NOMO-1 treated with DMSO at 0.1 percent for 48 hours (cell line): Measurements from ENCODE around the gene SLITRK3.
A peak's percentile ranks its signal among the peaks of the same experiment; 100 is the strongest.

Experiments used
- DNase-seq: peaks from one replicate; lab custom pipeline; 2025; ENCODE audit not compliant: unreplicated experiment; lab: John Stamatoyannopoulos, UW

The SLITRK3 gene, protein sequence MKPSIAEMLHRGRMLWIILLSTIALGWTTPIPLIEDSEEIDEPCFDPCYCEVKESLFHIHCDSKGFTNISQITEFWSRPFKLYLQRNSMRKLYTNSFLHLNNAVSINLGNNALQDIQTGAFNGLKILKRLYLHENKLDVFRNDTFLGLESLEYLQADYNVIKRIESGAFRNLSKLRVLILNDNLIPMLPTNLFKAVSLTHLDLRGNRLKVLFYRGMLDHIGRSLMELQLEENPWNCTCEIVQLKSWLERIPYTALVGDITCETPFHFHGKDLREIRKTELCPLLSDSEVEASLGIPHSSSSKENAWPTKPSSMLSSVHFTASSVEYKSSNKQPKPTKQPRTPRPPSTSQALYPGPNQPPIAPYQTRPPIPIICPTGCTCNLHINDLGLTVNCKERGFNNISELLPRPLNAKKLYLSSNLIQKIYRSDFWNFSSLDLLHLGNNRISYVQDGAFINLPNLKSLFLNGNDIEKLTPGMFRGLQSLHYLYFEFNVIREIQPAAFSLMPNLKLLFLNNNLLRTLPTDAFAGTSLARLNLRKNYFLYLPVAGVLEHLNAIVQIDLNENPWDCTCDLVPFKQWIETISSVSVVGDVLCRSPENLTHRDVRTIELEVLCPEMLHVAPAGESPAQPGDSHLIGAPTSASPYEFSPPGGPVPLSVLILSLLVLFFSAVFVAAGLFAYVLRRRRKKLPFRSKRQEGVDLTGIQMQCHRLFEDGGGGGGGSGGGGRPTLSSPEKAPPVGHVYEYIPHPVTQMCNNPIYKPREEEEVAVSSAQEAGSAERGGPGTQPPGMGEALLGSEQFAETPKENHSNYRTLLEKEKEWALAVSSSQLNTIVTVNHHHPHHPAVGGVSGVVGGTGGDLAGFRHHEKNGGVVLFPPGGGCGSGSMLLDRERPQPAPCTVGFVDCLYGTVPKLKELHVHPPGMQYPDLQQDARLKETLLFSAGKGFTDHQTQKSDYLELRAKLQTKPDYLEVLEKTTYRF

DNA sequence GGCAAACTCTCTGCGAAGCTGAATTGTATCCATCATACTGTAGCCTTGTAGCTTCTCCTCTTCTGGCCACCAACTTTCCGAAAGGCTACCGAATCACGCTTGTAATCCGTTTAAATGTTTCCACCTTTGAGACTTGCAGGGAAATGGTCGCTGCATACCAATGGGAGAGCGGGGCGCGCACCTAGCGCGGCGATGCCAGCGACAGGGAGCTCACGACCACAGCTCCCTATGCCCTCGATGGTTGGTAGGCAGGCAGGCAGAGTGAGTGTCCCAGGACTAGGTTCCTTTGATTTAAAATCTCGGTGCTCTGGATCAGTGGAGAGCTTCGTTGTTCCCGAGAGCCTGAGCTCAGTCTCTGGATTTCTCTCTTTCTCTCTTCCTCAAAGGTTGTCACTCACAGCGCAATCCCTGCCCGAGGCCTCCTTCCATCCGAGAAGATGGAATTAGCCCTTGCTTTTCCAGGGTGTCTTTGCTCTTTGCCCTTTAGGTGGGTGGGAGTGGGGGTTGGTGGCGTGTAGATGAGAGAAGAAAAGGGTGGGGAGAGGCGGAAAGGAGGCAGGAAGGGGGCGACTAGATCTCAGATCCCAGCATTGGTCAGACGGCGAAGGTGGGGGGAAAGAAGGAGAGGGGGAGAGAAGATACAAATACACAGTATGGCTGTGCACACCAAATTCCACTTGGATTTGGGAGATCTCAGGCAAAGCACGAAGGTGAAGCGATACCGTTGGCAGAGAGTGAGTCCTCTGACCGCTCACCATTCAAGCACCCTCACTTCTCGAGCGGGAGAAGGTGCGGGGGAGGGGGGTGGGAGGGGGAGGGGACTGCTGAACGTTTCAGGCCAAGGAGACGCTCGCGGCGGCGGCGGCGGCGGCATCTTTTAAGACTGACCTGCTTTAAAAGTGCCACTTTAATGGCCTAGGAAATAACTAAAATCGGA, at the start of gene SLITRK3:
TSS of gene SLITRK3 (minus strand) at position 745 of the 937 bp plus-strand sequence. CDS start 5,554 bp downstream, outside the sequence.
- no peak for DNase-seq

DNA sequence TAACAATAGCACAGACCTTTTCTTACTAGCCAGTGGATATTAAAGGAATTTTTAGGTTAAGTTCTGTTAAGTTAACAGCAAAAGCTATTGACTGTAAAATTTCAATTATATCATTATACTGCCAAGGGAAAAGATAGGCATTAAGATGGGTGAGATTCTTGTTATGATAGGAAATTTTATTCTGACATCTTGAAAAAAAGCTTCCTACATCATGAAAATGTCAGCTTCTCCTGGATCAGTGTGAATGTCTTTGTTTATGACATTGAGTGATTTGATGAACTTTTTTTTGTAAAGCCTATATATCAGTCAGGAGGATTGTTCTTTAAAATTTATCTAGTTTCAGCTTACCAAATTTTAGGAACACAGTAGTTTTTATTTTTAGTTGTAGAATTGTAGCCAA, 47.4 kb upstream of the SLITRK3 start:
- no peak for DNase-seq

GRCh38 chr3:165233501-165234195, 37.5 kb upstream of the SLITRK3 start:
- no peak for DNase-seq

DNA sequence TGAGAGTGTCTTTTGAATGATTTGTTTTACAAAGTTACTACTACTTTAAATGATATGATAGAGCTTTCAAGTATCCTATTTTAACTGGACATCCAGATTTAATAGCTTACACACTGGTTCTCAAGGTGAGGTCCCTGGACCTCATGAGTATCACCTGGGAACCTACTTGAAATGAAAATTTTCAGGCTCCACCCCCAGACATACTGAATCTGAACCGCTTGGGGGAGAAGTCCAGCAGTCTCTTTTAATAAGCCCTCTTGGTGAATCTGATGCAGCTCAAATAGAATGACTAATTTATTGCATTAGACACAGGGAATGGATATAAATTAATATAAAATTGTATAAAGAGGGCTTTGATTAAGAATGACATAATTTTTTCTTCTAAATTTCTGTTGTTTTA, 29.4 kb upstream of the SLITRK3 start:
- no peak for DNase-seq

DNA sequence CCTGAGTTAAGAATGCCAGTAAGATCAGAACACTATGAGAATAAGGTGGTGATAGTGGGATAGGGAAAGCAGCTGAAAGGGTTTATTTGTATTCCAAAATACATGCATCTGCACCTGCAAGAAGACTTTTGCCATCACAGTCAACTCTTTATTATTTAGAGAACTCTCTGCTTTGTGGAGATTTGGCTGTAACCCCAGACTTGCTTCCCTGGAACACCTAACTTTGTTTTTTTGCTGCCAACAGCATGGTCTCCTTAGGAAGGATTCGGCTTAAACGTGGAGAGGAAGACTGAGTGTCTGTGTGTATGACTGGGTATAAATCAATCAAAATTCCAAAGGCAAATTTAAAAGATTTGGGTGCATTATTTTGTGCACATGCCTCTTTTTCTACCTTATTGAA, 21.6 kb upstream of the SLITRK3 start:
- DNase-seq: no peak

DNA sequence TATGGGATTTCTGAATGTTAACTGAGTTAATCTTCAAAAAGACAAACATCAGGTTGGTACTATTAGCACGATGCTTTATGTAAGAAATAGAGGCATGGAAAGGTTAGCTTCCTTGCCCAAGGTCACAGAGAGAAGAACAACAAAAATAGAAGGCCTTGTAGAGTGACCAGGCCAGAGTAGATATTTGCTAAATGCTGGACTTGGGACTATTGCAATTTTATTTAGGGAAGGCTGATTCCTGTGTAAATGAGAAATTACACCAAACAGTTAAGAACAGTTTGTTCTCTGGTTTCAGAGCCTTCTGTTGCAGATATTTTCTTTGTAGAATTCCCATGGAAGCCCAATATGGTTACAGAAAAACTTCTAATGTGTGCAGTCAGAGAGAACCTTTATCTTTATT, 16.4 kb upstream of the SLITRK3 start:
- DNase-seq: no peak

GRCh38 chr3:165211721-165212120, 15.5 kb upstream of the SLITRK3 start:
- no peak for DNase-seq

DNA sequence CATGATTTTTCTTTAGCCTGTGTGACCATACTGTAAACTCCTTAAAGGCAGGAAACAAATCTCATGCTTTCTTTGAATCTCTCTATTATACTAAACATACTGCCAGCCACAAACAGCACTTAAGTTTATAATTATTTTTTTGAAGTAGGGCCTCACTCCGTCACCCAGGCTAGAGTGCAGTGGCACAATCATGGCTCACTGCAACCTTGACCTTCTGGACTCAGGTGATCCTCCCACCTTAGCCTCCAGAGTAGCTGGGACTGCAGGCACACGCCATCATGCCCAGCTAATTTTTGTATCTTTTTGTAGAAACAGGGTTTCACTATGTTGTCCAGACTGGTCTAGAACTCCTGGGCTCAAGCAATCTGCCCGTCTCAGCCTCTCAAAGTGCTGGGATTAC, 14.5 kb upstream of the SLITRK3 start:
- DNase-seq: no peak

DNA sequence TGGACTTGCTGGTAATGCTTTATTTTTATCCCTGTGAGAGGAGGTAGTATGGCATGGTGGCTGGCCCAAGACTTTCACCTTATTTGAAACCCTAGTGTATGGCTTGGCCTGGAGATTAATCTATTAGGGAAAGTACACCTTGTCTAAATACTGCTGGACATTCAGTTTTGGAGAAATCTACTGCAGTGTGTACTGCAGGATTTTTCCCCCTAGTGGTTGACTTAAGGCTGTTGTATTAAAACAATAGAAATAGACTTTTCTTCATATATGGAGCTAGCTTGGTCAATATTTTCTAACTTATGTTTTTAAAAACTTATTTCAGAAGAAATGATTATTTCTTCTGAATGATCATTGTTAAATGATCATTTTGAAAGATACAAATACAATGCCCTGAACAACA, 13.9 kb upstream of the SLITRK3 start:
- DNase-seq: no peak

DNA sequence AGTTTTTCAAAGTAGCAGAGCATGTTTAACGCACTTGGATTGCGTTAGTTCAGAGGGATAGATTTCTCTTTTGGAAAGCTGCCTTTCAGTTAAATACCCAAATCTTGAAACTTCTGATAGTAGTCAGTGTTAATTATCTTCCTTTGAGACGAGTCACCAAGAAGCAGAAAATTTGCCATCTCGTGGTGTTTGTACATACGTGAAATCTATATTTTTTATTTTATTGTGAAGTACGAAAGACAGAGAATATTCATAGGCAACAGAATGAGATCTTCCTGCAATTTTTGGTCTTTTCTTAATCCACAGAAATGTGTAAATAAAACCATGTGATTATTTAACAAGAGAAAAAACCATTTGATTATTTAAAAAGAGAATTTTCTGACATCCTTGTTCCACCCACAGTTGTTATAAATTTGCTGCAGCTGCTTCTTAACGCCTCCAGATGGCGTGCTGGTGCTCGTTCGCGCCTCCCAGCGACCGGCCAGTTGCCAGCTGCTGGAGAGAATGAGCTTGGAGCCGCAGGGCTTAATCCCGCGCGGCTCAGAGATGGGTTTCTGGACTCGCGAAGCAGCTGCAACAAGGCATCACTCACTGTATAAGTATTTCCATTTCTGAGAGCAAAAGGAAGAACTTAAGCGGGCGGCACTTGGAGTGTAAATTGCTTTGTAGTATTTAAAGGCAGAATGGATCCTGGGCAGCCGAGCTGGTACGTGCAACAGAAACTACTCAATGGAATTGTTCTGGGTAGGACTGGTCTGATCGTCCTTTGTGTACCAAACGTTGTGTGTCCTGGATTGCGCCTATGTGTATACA, 10.5 kb upstream of the SLITRK3 start:
- DNase-seq: peak; percentile 62

DNA sequence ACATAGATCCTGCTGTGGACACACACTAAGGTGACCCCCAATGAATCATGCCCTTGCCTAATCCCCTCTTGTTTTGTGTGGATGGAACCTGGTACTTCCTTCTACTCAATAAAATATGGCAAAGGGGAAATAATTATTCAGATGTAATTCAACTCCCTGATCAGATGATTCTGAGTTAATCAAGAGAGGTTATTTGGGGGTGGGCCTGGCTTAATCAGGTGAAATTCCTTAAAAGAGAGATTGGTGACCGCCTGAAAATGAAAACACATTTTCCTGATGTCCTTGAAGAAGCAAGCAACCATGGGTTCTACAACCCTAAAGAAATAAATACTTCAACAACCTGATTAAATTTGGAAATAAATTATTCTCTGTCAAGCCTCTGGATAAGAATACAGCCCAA, 8.3 kb upstream of the SLITRK3 start:
- no peak for DNase-seq

DNA sequence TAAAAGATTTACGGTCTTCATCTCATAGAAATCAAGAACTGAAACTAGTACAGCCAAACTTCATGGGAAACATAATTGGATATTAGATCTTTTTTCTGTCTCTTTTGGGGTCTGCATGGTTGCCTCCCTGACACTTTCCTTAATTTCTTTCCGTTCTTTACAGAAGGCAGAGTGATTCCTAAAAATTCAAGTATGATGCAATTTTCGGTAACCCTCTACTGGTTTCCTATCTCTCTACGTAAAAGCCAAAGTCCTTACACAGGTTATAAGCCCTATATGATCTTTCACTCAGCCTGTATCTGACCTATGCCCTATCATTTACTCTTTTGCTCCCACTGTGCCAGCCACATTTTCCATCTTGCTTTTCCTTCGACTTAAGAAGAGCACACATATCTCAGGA, 6.8 kb upstream of the SLITRK3 start:
- no peak for DNase-seq

DNA sequence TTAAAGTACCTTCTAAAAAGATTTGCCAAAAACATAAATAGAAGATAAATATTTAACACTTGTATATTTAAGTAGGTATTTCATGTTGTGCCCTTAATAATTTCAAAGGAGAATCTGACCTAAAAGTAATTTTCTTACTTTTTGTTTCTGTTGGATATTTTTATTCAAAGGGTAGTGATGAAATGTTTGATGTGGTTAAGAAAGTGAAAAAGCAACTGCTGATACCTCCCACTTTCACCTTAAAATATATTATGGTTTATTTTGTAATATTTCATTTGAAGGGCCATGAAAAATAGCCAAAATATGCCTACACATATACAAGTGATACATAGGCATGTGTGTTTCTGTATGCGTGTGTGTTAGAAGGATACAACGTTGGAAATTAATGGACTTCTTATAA, 5.8 kb upstream of the SLITRK3 start:
- DNase-seq: no peak

- DNase-seq: no peak
Measured at GRCh38 chr3:165197481-165197800, 1.3 kb upstream of the SLITRK3 start.

DNA sequence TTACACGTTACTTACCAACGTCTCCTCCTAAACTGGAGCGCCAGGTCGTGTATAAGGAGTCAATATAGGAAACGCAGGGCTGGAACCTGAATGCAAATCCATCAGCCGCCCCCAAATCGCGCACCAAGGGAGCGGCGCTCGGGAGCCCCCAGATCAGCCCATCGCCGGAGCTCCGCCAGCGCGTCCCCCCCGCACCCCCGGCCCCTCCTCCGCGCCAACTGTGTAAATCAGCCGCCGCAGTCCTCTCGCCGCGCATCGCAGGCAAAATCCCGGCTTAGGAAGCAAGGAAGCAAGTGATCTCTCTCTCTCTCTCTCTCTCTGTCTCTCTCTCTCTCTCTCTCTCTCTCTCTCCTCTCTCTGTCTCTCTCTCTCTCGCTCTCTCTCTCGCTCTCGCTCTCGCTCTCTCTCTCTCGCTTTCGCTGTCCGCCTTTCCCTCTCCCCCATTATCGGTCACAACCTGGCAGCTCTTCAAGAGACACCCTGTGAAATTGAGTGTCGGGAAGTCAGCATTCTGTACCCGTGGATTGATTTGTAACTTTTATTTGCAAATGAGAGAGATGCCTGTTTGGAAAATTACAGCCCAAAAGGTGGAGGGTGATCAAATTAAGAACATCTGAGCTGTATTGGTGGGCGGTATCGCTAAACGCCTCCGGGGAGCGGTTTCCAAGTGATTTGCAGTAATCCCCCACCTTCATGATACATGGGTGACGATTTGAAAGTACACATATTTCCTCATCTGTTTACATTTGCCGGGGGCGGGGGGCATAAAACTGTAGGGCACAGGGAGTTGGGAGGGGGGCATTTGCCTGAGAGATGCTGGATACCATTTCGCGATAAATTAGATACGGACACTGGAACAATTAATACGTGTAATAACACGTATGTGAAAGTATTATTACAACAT, 645 bp upstream of the SLITRK3 start:
- no peak for DNase-seq

DNA sequence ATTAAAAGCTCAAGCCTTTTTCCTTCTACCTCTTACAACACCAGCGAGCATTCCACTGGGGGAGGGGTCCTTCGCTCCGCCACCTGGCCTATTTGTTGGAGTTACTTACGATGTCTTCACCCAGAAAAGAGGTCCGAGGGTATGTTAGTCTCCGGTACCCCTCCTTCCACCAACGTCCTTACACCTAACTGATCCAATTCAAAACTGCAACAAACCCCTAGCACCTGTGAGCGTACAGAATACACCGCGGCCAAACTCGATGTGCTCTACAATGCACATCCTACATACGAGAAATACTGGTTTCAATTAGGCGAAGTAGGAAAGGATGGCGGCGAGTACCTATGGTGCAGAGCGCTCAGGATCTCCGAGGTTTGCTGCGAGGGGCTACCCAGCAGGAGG, 944 bp downstream of the SLITRK3 start:
- no peak for DNase-seq

- no peak for DNase-seq
Measured at GRCh38 chr3:165194511-165195240, 1.5 kb downstream of the SLITRK3 start.
